SK-N-SH treated with all-trans-retinoic acid at 6 μM for 48 hours (cell line): Measurements from ENCODE around the gene LGI2.

Experiments used
- ATAC-seq: fragments of 200-7000 bp; cut with Tn5 transposase; 3 replicates; pipeline ENCODE4 v1.9.1; 2020; ENCODE audit warnings: mild to moderate bottlenecking, moderate library complexity
- ARNTL ChIP-seq: fragments of 450-650 bp; formaldehyde crosslinking; IDR thresholded peaks from 2 replicates; pipeline ENCODE4 v1.5.0; 2020; ENCODE audit warnings: low read depth, mild to moderate bottlenecking, moderate library complexity, borderline replicate concordance
- BACH2 ChIP-seq: fragments of 250-450 bp; sonication (Bioruptor Pico); IDR thresholded peaks from 2 replicates; pipeline ENCODE4 v1.9.0; 2021; ENCODE audit warnings: mild to moderate bottlenecking, borderline replicate concordance
- CREB5 ChIP-seq: fragments of 250-450 bp; sonication (Bioruptor Pico); IDR thresholded peaks from 2 replicates; pipeline ENCODE4 v1.5.1; 2020; ENCODE audit warnings: low read depth, mild to moderate bottlenecking, moderate library complexity
- CSDC2 ChIP-seq: fragments of 250-450 bp; sonication (Bioruptor Pico); IDR thresholded peaks from 2 replicates; pipeline ENCODE4 v1.5.0; 2020; ENCODE audit warnings: mild to moderate bottlenecking, moderate library complexity
- GLIS3 ChIP-seq: fragments of 250-450 bp; sonication (Bioruptor Pico); IDR thresholded peaks from 2 replicates; pipeline ENCODE4 v1.5.0; 2020; ENCODE audit warnings: mild to moderate bottlenecking, moderate library complexity
- OSR1 ChIP-seq: fragments of 250-450 bp; sonication (Bioruptor Pico); IDR thresholded peaks from 2 replicates; pipeline ENCODE4 v1.8.0; 2022; ENCODE audit warnings: moderate library complexity, mild to moderate bottlenecking, inconsistent platforms
- POU6F1 ChIP-seq: fragments of 250-450 bp; sonication (Bioruptor Pico); IDR thresholded peaks from 2 replicates; pipeline ENCODE4 v1.8.0; 2021; ENCODE audit warnings: low read depth, mild to moderate bottlenecking, moderate library complexity, borderline replicate concordance
- PPARA ChIP-seq: fragments of 250-450 bp; sonication (Bioruptor Pico); IDR thresholded peaks from 2 replicates; pipeline ENCODE4 v1.5.0; 2020; ENCODE audit warnings: mild to moderate bottlenecking, borderline replicate concordance
- RARB ChIP-seq: fragments of 250-450 bp; sonication (Bioruptor Pico); IDR thresholded peaks from 2 replicates; pipeline ENCODE4 v1.8.0; 2021; ENCODE audit warnings: mild to moderate bottlenecking, moderate library complexity
- TOX ChIP-seq: fragments of 250-450 bp; sonication (Bioruptor Pico); IDR thresholded peaks from 2 replicates; pipeline ENCODE4 v1.8.0; 2021; ENCODE audit warnings: mild to moderate bottlenecking, moderate library complexity, borderline replicate concordance
- ZNF8 ChIP-seq: fragments of 450-650 bp; formaldehyde crosslinking; IDR thresholded peaks from 2 replicates; pipeline ENCODE4 v1.5.0; 2020; ENCODE audit warnings: mild to moderate bottlenecking, moderate library complexity
- TF ChIP-seq, protein P1 (sequence below): fragments of 250-450 bp; sonication (Bioruptor Pico); IDR thresholded peaks from 2 replicates; pipeline ENCODE4 v1.5.1; 2021; ENCODE audit warnings: mild to moderate bottlenecking, moderate library complexity

The LGI2 gene

DNA sequence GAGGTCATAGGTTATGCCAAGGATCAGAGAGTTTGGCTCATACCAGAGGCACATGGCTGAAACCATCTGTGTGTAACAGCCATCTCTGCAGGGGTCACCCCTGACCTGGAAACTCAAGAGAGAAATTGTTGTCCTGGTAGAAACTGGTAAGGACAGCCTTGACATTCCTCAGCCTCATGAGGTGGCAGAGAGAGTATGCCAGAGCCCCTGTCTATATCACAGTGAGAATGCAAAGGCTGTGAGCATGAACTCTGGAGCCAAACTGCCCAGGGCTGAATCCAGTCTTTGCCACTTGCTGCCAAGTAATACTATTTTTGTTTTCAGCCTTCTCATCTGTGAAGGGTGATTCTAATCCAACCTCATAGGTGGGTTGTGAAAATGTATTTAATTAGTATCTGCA is 80.8 kb downstream of the LGI2 start:
- TF ChIP-seq POU6F1 (CRISPR knock-in tag) (no peak), BACH2 (CRISPR knock-in tag) (no peak), GLIS3 (CRISPR knock-in tag) (no peak), ZNF8 (CRISPR knock-in tag) (no peak), RARB (CRISPR knock-in tag) (no peak), OSR1 (CRISPR knock-in tag) (no peak), PPARA (CRISPR knock-in tag) (no peak), TOX (CRISPR knock-in tag) (no peak), ARNTL (CRISPR knock-in tag) (no peak), CSDC2 (no peak), CREB5 (no peak)
- TF ChIP-seq, protein P1, sequence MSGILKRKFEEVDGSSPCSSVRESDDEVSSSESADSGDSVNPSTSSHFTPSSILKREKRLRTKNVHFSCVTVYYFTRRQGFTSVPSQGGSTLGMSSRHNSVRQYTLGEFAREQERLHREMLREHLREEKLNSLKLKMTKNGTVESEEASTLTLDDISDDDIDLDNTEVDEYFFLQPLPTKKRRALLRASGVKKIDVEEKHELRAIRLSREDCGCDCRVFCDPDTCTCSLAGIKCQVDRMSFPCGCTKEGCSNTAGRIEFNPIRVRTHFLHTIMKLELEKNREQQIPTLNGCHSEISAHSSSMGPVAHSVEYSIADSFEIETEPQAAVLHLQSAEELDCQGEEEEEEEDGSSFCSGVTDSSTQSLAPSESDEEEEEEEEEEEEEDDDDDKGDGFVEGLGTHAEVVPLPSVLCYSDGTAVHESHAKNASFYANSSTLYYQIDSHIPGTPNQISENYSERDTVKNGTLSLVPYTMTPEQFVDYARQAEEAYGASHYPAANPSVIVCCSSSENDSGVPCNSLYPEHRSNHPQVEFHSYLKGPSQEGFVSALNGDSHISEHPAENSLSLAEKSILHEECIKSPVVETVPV (CRISPR knock-in tag): no peak
- no peak for ATAC-seq
